CD1c-positive myeloid dendritic cell (primary cell): Measurements from ENCODE around the gene CHP1.
"Not testable (repeated sequence)": the region's sequence is repeated elsewhere in the genome, so short reads cannot be mapped to it uniquely, and the experiment has no call there.

Experiments used
- DNase-seq: peaks from one replicate; pipeline ENCODE4 v3.0.0-alpha.2; 2016; ENCODE audit errors: extremely low spot score

CHP1 gene

DNA sequence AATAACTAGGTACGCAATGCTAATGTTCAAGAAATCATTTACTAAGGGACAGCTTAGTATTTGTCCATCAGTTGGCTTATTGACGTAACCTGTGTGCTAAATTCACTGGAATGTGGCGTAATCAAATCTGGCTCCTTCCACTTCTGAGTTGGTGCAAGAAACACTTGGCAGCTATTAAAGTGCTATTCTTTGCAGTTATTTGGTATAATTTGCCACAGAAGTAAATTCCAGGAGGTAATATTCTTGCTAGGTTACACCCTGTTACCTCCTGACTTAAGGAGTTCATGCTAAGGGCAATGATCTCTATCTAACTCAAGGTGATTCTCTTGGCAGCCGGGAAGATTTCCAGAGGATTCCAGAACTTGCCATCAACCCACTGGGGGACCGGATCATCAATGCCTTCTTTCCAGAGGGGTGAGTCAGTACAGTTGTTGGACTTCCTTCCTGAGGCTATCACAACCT lies 25.5 kb downstream of the CHP1 start:
- peak; percentile 36 for DNase-seq

GRCh38 chr15:41258750-41259471 lies 27.8 kb downstream of the CHP1 start:
- DNase-seq = peak; percentile 57

- DNase-seq = no peak
Measured at GRCh38 chr15:41259546-41260189, 28.6 kb downstream of the CHP1 start.

DNA sequence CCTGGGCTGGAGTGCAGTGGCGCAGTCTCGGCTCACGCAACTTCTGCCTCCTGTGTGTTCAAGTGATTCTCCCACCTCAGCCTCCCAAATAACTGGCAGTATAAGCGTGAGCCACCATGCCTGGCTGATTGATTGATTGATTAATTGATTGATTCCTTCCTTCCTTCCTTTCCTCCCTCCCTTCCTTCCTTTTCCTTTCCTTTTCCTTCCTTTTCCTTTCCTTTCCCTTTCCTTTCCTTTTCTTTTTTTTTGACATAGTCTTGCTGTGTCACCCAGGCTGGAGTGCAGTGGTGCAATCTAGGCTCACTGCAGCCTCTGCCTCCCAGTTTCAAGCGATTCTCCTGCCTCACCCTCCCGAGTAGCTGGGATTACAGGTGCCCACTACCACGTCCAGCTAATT lies 29.9 kb downstream of the CHP1 start:
- not testable (repeated sequence) for DNase-seq

GRCh38 chr15:41262571-41262970 lies 31.5 kb downstream of the CHP1 start:
- DNase-seq = no peak

DNA sequence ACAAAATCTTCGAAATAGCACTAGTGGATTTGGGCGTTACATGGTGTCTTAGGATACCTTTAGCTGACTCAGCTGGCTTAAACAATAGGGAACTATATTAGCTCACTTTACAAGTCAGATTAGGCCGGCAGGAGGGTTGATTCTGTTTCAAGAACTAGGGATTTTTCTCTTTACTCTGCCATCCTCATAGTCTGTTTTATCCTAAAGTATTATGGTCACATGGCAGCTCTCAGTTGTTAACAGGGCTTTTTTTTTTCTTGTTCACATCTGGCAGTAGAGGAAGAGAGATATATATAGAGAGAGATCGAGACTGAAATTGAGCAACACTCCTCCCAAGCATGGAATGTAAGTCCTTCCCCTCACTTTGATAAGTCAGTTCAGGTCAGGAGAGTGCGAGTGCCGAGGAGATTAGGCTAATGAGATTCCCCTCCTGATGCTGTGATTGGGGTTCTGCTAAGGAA lies 32.9 kb downstream of the CHP1 start:
- no peak for DNase-seq

DNA sequence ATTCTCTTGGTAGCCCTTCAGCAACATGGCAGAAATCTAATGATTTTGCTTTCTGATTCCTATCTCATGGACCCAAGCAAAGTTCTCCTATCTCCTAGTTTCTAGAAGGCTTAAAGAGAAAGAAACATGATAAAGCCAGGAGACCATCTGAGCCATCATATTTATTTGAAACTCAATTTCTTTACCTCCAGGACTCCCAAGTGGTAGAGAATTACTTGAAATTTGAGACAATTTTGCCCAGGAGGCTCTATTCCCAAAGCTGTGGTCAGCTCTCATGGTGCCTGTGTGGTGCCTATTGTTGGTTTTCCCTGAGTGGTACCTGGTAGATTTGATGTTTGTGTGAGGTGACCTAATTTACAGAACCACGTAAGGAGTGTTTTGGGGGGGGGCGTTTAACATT lies 38.8 kb downstream of the CHP1 start:
- no peak for DNase-seq

- no peak for DNase-seq
Measured at GRCh38 chr15:41276831-41277230, 45.8 kb downstream of the CHP1 start.

DNA sequence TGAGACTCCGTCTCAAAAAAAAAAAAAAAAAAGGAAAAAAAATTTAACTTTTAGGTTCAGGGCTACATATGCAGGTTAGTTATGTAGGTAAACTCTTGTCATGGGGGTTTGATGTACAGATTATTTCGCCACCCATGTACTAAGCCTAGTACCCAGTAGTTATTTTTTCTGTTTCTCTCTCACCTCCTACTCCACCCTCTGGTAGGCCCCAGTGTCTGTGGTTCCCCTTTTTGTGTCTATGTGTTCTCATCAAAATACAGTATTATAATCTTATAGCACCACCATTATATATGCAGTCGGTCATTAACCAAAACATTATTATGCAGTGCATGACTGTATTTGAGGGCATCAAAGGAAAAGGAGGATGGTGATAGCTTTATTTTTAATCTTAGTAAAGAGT lies 47.3 kb downstream of the CHP1 start:
- peak; percentile 26 for DNase-seq

DNA sequence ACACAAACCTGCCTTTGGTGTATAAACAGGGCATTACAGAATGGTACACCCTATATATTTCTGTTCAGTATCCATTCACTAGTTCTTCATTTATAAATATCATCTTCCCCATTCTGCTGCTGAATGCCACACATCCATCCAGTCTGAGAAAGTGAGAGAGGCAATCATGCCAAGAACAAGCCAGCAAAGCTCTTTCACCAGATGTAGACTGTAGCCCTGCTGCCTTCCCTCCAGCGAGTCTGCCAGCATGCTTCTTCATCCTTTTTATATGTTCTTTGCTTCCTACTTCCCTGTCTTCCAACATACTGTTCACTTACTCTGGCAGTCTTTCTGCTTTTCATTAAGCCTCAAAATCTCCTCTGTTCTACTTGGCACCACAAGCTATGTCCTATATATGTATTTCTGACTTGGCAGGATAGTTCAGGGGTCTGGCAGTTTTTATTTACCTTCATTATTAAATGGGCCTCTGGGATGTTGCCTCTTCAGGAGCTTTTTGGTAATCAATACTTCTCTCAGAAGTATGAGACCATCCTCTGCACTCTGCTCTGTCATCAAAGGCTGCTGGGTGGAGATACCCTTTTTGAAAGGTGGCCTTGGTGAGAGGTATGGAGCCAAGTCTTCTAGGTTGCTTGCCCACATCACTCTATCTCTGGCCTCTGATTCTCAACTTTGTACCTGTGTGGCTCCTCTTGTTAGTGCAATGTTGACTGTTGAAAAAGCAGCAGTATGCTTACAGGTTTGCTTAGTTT lies 48.6 kb downstream of the CHP1 start:
- no peak for DNase-seq

DNA sequence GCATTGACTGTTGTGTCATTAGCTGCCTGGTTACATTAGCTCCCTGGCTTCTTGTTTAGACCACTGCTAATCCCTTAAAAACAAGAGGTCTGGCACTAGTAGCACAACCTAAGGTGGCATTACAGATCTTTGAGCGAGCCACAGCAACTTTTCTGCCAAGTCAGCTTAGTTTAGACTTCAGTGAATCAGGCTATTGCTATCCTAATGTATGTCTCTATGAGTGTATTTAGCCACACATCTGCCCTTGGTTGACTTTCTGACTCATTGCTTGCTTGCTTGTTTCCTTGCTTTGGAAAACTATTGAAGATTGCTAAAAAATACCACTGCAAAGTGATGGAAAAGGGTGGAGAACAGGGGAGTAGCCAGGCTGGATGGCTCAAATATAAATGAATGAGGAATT lies 50.2 kb downstream of the CHP1 start:
- no peak for DNase-seq

- not testable (repeated sequence) for DNase-seq
Measured at GRCh38 chr15:41282436-41282835, 51.4 kb downstream of the CHP1 start.

DNA sequence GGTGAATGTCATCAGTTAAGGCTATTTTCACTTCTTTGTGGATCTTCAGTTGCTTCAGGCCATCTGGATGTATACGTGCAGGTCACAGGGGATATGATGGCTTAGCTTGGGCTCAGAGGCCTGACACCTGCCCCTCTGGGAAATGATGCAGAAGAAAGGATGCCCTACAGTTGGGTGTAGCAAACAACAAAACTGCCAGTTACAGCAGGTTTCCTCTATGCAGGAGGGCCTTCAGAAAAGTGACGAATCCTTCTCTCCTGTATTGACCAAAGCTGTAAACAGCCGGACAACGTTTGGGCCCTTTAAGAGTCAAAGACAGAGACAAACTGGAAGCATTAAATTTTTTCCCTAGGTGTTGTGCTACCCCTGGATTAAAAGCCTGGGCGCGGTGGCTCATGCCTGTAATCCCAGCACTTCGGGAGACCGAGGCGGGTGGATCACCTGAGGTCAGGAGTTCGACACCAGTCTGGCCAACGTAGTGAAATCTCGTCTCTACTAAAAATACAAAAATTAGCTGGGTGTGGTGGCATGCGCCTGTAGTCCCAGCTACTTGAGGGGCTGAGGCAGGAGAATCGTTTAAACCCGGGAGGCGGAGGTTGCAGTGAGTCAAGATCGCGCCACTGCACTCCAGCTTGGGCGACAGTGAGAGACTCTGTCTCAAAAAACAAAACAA lies 52.0 kb downstream of the CHP1 start:
- not testable (repeated sequence) for DNase-seq

DNA sequence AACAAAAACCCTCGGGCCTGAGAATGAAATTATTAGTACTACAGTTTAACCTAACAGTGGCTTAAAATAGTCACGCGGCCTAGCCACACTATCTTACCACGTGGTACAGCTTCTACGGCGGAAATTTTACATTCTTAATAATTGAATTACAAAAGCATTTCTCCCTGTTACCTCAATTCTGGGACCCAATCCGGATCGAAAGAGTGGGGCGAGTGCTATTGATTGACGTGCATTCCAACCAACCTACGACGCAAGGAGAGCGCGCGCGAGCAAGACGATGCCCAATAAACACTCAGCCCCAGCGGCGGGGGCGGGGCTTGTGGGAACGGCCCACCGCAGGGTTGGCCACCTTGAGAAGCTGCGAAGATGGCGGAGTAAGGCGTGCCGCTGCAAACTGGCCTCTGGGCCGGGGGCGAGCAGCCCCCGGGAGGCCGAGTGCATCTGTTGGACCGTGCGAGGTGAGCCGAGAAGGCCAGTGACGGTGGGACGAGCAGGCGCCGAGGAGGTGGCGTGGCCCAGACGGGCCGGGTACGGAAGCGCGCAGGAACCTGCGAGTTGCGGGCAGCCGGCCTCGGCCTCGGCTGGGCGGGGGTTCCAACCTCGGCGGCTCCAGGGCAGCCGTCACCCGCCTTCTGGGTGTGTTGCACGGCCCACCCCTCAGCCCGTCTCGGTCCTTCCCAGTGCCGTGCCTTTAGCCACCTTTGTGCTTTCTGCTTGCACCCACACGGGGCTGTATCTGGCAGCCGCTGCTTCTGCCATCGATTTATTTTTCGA lies 52.8 kb downstream of the CHP1 start:
- peak; percentile 100 for DNase-seq

GRCh38 chr15:41284427-41285177 lies 53.5 kb downstream of the CHP1 start:
- DNase-seq = no peak

DNA sequence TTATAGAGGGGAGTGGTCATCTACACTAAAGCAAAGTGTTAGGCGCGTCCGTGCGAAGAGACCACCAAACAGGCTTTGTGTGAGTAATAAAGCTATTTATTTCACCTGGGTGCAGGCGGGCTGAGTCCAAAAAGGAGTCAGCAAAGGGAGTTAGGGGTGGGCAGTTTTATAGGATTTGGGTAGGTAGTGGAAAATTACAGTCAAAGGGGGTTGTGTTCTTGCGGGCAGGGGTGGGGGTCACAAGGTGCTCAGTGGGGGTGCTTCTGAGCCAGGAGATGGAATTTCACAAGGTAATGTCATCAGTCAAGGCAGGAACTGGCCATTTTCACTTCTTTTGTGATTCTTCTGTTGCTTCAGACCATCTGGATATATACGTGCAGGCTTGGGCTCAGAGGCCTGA lies 54.2 kb downstream of the CHP1 start:
- DNase-seq = peak; percentile 17

DNA sequence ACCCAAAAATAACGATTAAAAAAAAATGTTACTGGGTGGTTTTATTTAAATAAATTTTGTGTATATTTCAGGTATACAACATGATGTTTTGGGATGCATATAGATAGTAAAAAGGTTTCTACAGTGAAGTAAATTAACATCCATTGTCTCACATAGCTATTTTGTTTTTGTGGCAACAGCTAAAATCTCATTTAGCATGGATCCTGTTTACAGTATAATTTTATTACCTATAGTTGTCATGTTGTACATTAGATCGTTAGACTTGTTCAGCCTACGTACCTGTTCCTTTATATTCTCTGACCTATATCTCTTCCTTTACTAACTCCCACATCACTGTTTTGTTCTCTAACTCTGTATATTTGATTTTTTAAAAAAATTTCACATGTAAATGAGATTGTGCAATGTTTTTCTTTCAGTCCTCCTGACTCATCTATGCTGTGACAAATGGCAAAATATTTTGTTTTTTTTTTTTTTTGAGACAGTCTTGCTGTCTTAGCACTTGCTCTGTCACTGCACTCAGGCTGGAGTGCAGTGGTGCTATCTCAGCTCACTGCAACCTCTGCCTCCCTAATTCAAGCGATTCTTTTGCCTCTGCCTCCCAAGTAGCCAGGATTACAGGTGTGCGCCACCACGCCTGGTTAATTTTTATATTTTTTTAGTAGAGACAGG lies 55.7 kb downstream of the CHP1 start:
- peak; percentile 66 for DNase-seq

DNA sequence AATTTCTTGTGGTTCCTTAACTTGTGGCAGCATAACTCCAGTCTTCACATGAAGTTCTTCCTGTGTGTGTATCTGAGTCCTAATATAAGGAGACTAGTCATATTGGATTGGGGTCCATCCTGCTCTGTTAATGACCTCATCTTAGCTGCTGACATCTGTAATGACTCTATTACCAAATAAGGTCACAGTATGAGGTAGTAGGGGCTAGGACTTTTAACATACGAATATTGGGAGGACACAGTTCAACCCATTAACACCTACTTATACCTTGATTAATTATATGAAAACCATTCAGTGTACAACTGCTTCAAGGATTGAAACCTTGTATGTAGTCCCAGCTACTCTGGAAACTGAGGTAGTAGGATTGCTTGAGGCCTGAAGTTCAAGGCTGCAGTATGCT lies 57.4 kb downstream of the CHP1 start:
- DNase-seq = no peak

DNA sequence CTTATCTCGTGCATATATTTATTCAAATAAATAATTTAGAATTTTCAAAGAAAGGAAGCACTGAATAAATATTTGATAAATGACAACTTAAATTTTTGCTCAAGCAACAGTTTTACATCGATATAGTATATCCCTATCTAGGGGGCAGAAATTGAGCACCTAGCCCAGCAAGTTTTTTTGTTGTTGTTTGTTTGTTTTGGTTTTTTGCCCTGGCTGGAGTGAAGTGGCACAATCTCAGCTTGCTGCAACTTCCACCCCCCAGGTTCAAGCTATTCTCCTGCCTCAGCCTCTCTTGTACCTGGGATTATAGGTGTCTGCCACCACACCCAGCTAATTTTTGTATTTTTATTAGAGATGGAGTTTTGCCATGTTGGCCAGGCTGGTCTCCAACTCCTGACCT lies 58.9 kb downstream of the CHP1 start:
- DNase-seq = no peak

DNA sequence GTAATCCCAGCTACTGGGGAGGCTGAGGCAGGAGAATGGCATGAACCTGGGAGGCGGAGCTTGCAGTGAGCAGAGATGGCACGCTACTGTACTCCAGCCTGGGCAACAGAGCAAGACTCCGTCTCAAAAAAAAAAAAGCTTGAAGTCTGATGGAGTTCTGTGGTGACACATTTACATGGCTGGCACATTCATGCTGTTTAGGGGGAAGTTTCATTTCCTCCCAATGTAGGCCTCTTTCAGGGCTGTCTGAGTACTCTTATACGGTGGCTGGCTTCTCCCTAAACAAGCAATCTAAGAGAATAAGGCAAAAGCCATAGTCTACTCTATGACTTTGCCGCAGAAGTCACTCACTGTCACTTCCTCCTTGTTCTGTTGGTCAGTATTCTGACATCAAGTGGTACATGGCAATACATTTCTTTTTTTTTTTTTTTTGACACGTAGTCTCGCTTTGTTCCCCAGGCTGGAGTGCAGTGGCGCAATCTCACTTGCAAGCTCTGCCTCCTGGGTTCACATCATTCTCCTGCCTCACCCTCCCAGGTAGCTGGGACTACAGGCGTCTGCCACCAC lies 60.1 kb downstream of the CHP1 start:
- peak; percentile 87 for DNase-seq
